ENCODE data around the gene SNAPC4. TPM values are rescaled to one million over a fixed set of nuclear protein-coding genes. Genes with fewer than 3 reads are reported as not detected.

Gene SNAPC4
- total and polyA plus RNA-seq, 9 of the 15 experiments (the other 6 are each of a cell fraction or from before 2014, with no cell fraction given): 0.21 to 21.8 (median 8.8) TPM

DNA sequence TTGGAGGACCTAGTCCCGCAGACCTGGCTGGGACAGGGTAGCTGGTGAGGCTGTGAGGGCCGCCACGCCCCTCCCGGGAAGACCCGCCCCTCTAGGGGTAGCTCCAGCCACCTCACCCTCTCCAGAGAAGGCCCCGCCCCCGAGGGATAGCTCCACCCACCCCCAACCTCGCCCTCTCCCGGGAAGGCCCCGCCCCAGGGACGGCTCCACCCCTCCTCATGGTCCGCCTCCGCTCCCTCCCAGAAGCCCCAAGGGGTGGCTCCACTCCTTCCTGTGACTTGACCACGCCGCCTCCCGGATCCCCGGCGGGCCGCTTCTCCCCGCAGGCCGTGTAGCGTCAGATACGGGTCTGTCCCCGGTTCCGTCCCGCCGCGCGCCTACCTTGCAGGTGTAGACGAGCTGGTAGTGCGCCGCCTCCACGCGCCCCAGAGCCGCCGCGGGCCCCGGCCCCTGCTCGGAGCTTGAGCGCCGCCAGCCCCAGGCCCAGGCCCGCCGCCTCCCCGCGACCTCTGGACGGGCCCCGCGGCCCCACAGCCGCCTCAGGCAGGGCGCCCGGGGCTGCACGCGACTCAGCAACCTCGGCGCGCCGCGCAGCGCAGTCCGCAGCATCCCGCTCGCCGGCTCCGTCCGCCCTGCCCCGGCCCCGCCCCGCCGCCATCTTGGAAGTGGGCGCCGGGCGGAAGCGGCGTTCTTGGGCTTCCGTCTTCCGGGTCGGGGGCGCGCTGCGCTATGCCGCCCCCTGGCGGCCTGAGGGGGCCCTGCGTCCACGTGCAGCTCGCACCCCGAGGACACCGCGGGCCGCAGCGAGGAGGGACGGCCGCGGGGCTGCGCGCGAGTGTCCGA, 36.6 kb downstream of the SNAPC4 start, which contains the start of gene DNLZ (continued):
- TF ChIP-seq, protein P1, sequence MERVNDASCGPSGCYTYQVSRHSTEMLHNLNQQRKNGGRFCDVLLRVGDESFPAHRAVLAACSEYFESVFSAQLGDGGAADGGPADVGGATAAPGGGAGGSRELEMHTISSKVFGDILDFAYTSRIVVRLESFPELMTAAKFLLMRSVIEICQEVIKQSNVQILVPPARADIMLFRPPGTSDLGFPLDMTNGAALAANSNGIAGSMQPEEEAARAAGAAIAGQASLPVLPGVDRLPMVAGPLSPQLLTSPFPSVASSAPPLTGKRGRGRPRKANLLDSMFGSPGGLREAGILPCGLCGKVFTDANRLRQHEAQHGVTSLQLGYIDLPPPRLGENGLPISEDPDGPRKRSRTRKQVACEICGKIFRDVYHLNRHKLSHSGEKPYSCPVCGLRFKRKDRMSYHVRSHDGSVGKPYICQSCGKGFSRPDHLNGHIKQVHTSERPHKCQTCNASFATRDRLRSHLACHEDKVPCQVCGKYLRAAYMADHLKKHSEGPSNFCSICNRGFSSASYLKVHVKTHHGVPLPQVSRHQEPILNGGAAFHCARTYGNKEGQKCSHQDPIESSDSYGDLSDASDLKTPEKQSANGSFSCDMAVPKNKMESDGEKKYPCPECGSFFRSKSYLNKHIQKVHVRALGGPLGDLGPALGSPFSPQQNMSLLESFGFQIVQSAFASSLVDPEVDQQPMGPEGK (CRISPR knock-in tag; IDR thresholded peaks at IDR 0.05; ENCODE audit: borderline replicate concordance): no peak
- TF ChIP-seq KAT7 (CRISPR knock-in tag; IDR thresholded peaks at IDR 0.05; ENCODE audit: borderline replicate concordance) (peak; percentile 59; the same call in 1 of the 2 replicates), KDM4B (IDR thresholded peaks at IDR 0.05; ENCODE audit: borderline replicate concordance in 2 of 2, low read depth in 1 of 2) (peak in 1 of 2 experiments; percentile 56; a peak in 1 of 4 replicates), TSC22D4 (tag; IDR thresholded peaks at IDR 0.05) (no peak), ZNF668 (CRISPR knock-in tag; IDR thresholded peaks at IDR 0.05) (no peak), PKNOX1 (IDR thresholded peaks at IDR 0.05) (no peak), ZNF584 (CRISPR knock-in tag; IDR thresholded peaks at IDR 0.05; ENCODE audit: low read depth) (no peak), HDAC8 (tag; IDR thresholded peaks at IDR 0.05) (peak; percentile 73; the same call in 1 of the 2 replicates), NONO (IDR thresholded peaks at IDR 0.05; ENCODE audit: low read depth in 2 of 2, low read length in 1 of 2) (peak; percentile 73 to 90), ZSCAN29 (IDR thresholded peaks at IDR 0.05) (peak; percentile 77; the same call in 1 of the 2 replicates), MBD2 (IDR thresholded peaks at IDR 0.05; ENCODE audit: borderline replicate concordance, low read depth) (peak; percentile 57; the same call in 1 of the 2 replicates)
- TF ChIP-seq, protein P2, sequence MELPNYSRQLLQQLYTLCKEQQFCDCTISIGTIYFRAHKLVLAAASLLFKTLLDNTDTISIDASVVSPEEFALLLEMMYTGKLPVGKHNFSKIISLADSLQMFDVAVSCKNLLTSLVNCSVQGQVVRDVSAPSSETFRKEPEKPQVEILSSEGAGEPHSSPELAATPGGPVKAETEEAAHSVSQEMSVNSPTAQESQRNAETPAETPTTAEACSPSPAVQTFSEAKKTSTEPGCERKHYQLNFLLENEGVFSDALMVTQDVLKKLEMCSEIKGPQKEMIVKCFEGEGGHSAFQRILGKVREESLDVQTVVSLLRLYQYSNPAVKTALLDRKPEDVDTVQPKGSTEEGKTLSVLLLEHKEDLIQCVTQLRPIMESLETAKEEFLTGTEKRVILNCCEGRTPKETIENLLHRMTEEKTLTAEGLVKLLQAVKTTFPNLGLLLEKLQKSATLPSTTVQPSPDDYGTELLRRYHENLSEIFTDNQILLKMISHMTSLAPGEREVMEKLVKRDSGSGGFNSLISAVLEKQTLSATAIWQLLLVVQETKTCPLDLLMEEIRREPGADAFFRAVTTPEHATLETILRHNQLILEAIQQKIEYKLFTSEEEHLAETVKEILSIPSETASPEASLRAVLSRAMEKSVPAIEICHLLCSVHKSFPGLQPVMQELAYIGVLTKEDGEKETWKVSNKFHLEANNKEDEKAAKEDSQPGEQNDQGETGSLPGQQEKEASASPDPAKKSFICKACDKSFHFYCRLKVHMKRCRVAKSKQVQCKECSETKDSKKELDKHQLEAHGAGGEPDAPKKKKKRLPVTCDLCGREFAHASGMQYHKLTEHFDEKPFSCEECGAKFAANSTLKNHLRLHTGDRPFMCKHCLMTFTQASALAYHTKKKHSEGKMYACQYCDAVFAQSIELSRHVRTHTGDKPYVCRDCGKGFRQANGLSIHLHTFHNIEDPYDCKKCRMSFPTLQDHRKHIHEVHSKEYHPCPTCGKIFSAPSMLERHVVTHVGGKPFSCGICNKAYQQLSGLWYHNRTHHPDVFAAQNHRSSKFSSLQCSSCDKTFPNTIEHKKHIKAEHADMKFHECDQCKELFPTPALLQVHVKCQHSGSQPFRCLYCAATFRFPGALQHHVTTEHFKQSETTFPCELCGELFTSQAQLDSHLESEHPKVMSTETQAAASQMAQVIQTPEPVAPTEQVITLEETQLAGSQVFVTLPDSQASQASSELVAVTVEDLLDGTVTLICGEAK (IDR thresholded peaks at IDR 0.05): peak; percentile 92
- TF ChIP-seq, protein P2 (CRISPR knock-in tag; IDR thresholded peaks at IDR 0.05): no peak; the same call in 1 of the 2 replicates
